ENCODE results near the gene SLC26A5. TPM values are rescaled to one million over a fixed set of nuclear protein-coding genes. Genes with fewer than 3 reads are reported as not detected.

Gene SLC26A5
- total and polyA plus RNA-seq, 3 experiments from 2014 or later, result not detected

GRCh38 chr7:103447073-103447960 lies 1.3 kb upstream of the SLC26A5 start:
- no peak overlapping the region for H3K4me3 ChIP-seq (ENCODE audit: low read length)

GRCh38 chr7:103445228-103446048 lies 569 bp downstream of the SLC26A5 start:
- DNase-seq, result no peak
- ChIA-PET POLR2A (no interaction called here), CTCF (no interaction called here)
- peaks cover 6% of the 10 kb centered on the region for H3K4me1 ChIP-seq (ENCODE audit: insufficient read depth, low read length)
- no peaks in the 10 kb centered on the region for H3K36me3 ChIP-seq (ENCODE audit: insufficient read depth, low read length)
- H3K4me3 ChIP-seq (ENCODE audit: low read length), result peak overlapping the region; percentile 39
- Mint-ChIP-seq H3K9me3 (peaks cover 0 to 10% (median 3%) of the 10 kb centered on the region in 5 donors), H3K27me3 (peaks cover 39 to 82% of the 10 kb centered on the region in 2 donors), H3K27ac (peak overlapping the region in 2 of 8 donors; percentile 34 to 46), H3K4me3 (peak overlapping the region; percentile 56 to 89 (median 78)), H3K4me1 (peaks cover 8 to 25% (median 23%) of the 10 kb centered on the region in 3 donors), H3K36me3 (no peaks in the 10 kb centered on the region)
- H3K27ac ChIP-seq (ENCODE audit: low read depth, low read length), result no peak overlapping the region
- H3K9me3 ChIP-seq (ENCODE audit: low read length), result no peaks in the 10 kb centered on the region
- peaks cover 19% of the 10 kb centered on the region for H3K27me3 ChIP-seq (ENCODE audit: insufficient read depth, low read length, poor library complexity, severe bottlenecking)

More at GRCh38 chr7:103447073-103447960, 1.3 kb upstream of the SLC26A5 start:
- peak in 1 of 5 donors; percentile 48 for DNase-seq
- Histone ChIP-seq H3K4me1 (ENCODE audit: insufficient read depth, low read length) (peaks cover 6% of the 10 kb centered on the region), H3K9me3 (ENCODE audit: low read length) (no peaks in the 10 kb centered on the region), H3K27me3 (ENCODE audit: insufficient read depth, low read length, poor library complexity, severe bottlenecking) (peaks cover 19% of the 10 kb centered on the region), H3K36me3 (ENCODE audit: insufficient read depth, low read length) (no peaks in the 10 kb centered on the region), H3K27ac (ENCODE audit: low read depth, low read length) (no peak overlapping the region)
- H3K27ac Mint-ChIP-seq, result peak overlapping the region in 1 of 8 donors; percentile 15
- peak overlapping the region; percentile 33 to 86 (median 67) for H3K4me3 Mint-ChIP-seq
- H3K4me1 Mint-ChIP-seq, result peaks cover 8 to 25% (median 23%) of the 10 kb centered on the region in 3 donors
- peaks cover 0 to 4% (median 0%) of the 10 kb centered on the region in 3 donors for H3K36me3 Mint-ChIP-seq
- ChIA-PET POLR2A (no interaction called here), CTCF (interaction anchor here (0.7 kb wide), 1 partner anchor 28 kb away, joined by 3 read pairs; no protein-coding TSS in a partner anchor)
- H3K27me3 Mint-ChIP-seq, result peaks cover 43 to 84% of the 10 kb centered on the region in 2 donors
- H3K9me3 Mint-ChIP-seq, result peaks cover 0 to 15% (median 11%) of the 10 kb centered on the region in 5 donors

- Mint-ChIP-seq H3K36me3 (peaks cover 0 to 2% (median 0%) of the 10 kb centered on the region in 3 donors), H3K27ac (no peak overlapping the region), H3K4me1 (no peaks in the 10 kb centered on the region), H3K9me3 (no peaks in the 10 kb centered on the region), H3K27me3 (peaks cover 14 to 72% of the 10 kb centered on the region in 2 donors), H3K4me3 (no peak overlapping the region)
- no peak overlapping the region for H3K27ac ChIP-seq (ENCODE audit: low read depth, low read length)
- no peak for DNase-seq
- H3K4me3 ChIP-seq (ENCODE audit: low read length), result no peak overlapping the region
- H3K27me3 ChIP-seq (ENCODE audit: insufficient read depth, low read length, poor library complexity, severe bottlenecking), result peaks cover 3% of the 10 kb centered on the region
- POLR2A ChIA-PET, result no interaction called here
- CTCF ChIA-PET, result no interaction called here
- no peaks in the 10 kb centered on the region for H3K9me3 ChIP-seq (ENCODE audit: low read length)
- no peaks in the 10 kb centered on the region for H3K4me1 ChIP-seq (ENCODE audit: insufficient read depth, low read length)
- no peaks in the 10 kb centered on the region for H3K36me3 ChIP-seq (ENCODE audit: insufficient read depth, low read length)
Measured at GRCh38 chr7:103439661-103440060, 6.3 kb downstream of the SLC26A5 start.

GRCh38 chr7:103437623-103438022 lies 8.4 kb downstream of the SLC26A5 start:
- H3K36me3 Mint-ChIP-seq, result peaks cover 0 to 2% (median 0%) of the 10 kb centered on the region in 3 donors
- peaks cover 9 to 57% of the 10 kb centered on the region in 2 donors for H3K27me3 Mint-ChIP-seq
- peaks cover 0 to 2% (median 0%) of the 10 kb centered on the region in 5 donors for H3K9me3 Mint-ChIP-seq
- Histone ChIP-seq H3K9me3 (ENCODE audit: low read length) (no peaks in the 10 kb centered on the region), H3K4me3 (ENCODE audit: low read length) (no peak overlapping the region), H3K36me3 (ENCODE audit: insufficient read depth, low read length) (no peaks in the 10 kb centered on the region), H3K4me1 (ENCODE audit: insufficient read depth, low read length) (no peaks in the 10 kb centered on the region), H3K27me3 (ENCODE audit: insufficient read depth, low read length, poor library complexity, severe bottlenecking) (no peaks in the 10 kb centered on the region), H3K27ac (ENCODE audit: low read depth, low read length) (no peak overlapping the region)
- no peak overlapping the region for H3K27ac Mint-ChIP-seq
- ChIA-PET POLR2A (no interaction called here), CTCF (no interaction called here)
- no peaks in the 10 kb centered on the region for H3K4me1 Mint-ChIP-seq
- H3K4me3 Mint-ChIP-seq, result no peak overlapping the region
- DNase-seq, result no peak

GRCh38 chr7:103432712-103433111 lies 13.3 kb downstream of the SLC26A5 start:
- CTCF ChIA-PET, result no interaction called here
- H3K36me3 Mint-ChIP-seq, result no peaks in the 10 kb centered on the region

GRCh38 chr7:103425177-103425576 lies 20.8 kb downstream of the SLC26A5 start:
- ChIA-PET CTCF (no interaction called here), POLR2A (no interaction called here)
- Mint-ChIP-seq H3K27me3 (peaks cover 3 to 12% of the 10 kb centered on the region in 2 donors), H3K9me3 (no peaks in the 10 kb centered on the region), H3K4me3 (no peak overlapping the region), H3K36me3 (no peaks in the 10 kb centered on the region), H3K27ac (peak overlapping the region in 1 of 8 donors; percentile 43), H3K4me1 (no peaks in the 10 kb centered on the region)
- H3K9me3 ChIP-seq (ENCODE audit: low read length), result no peaks in the 10 kb centered on the region
- no peaks in the 10 kb centered on the region for H3K4me1 ChIP-seq (ENCODE audit: insufficient read depth, low read length)
- H3K27ac ChIP-seq (ENCODE audit: low read depth, low read length), result no peak overlapping the region
- H3K36me3 ChIP-seq (ENCODE audit: insufficient read depth, low read length), result no peaks in the 10 kb centered on the region
- no peak overlapping the region for H3K4me3 ChIP-seq (ENCODE audit: low read length)
- DNase-seq, result no peak
- no peaks in the 10 kb centered on the region for H3K27me3 ChIP-seq (ENCODE audit: insufficient read depth, low read length, poor library complexity, severe bottlenecking)

More at GRCh38 chr7:103432712-103433111, 13.3 kb downstream of the SLC26A5 start:
- Histone ChIP-seq H3K4me1 (ENCODE audit: insufficient read depth, low read length) (no peaks in the 10 kb centered on the region), H3K4me3 (ENCODE audit: low read length) (no peak overlapping the region), H3K36me3 (ENCODE audit: insufficient read depth, low read length) (no peaks in the 10 kb centered on the region), H3K27me3 (ENCODE audit: insufficient read depth, low read length, poor library complexity, severe bottlenecking) (no peaks in the 10 kb centered on the region), H3K27ac (ENCODE audit: low read depth, low read length) (no peak overlapping the region), H3K9me3 (ENCODE audit: low read length) (no peaks in the 10 kb centered on the region)
- DNase-seq, result no peak
- H3K9me3 Mint-ChIP-seq, result peaks cover 0 to 2% (median 0%) of the 10 kb centered on the region in 5 donors
- peaks cover 3 to 34% of the 10 kb centered on the region in 2 donors for H3K27me3 Mint-ChIP-seq
- H3K4me1 Mint-ChIP-seq, result no peaks in the 10 kb centered on the region
- POLR2A ChIA-PET, result no interaction called here
- no peak overlapping the region for H3K27ac Mint-ChIP-seq
- no peak overlapping the region for H3K4me3 Mint-ChIP-seq

GRCh38 chr7:103423467-103424179 lies 22.4 kb downstream of the SLC26A5 start:
- CTCF ChIA-PET, result no interaction called here
- Histone ChIP-seq H3K36me3 (ENCODE audit: insufficient read depth, low read length) (no peaks in the 10 kb centered on the region), H3K4me3 (ENCODE audit: low read length) (no peak overlapping the region), H3K4me1 (ENCODE audit: insufficient read depth, low read length) (no peaks in the 10 kb centered on the region), H3K9me3 (ENCODE audit: low read length) (no peaks in the 10 kb centered on the region), H3K27ac (ENCODE audit: low read depth, low read length) (no peak overlapping the region), H3K27me3 (ENCODE audit: insufficient read depth, low read length, poor library complexity, severe bottlenecking) (no peaks in the 10 kb centered on the region)
- peaks cover 7 to 17% of the 10 kb centered on the region in 2 donors for H3K27me3 Mint-ChIP-seq
- DNase-seq, result no peak
- no peaks in the 10 kb centered on the region for H3K36me3 Mint-ChIP-seq
- no peaks in the 10 kb centered on the region for H3K4me1 Mint-ChIP-seq
- no peak overlapping the region for H3K27ac Mint-ChIP-seq
- POLR2A ChIA-PET, result no interaction called here
- H3K9me3 Mint-ChIP-seq, result peaks cover 0 to 2% (median 0%) of the 10 kb centered on the region in 5 donors
- H3K4me3 Mint-ChIP-seq, result no peak overlapping the region

All from CD8-positive, alpha-beta memory T cell (primary cell).